Lung (tissue), 13 donors: ENCODE data around the gene ATG14. TPM values are rescaled to one million over a fixed set of nuclear protein-coding genes. Genes with fewer than 3 reads are reported as not detected.

Experiments used
- ATAC-seq: fragments of 200-7000 bp; cut with Tn5 transposase; one replicate; pipeline ENCODE4 v1.9.1; 2020; ENCODE audit warnings: moderate number of reproducible peaks; ENCODE audit not compliant: insufficient read depth, low FRiP score
- DNase-seq, 3 donors: peaks; one replicate each; pipeline ENCODE4 v3.0.0-alpha.2; 2013 to 2017
- H3K27ac ChIP-seq, 2 donors: one replicate each; pipeline ENCODE4 v1.5.1; 2013; ENCODE audit warnings: mild to moderate bottlenecking in 2 of 2, moderate library complexity in 2 of 2, control low read depth in 1 of 2, inconsistent platforms in 1 of 2, low read depth in 1 of 2, low read length in 1 of 2
- H3K27me3 ChIP-seq, 3 donors: one replicate each; pipeline ENCODE4 v1.5.1; 2013; ENCODE audit warnings: low read length in 2 of 3; ENCODE audit not compliant: control insufficient read depth in 3 of 3, insufficient read depth in 3 of 3
- H3K36me3 ChIP-seq, 4 donors: one replicate each; pipeline ENCODE4 v1.5.1; 2013; ENCODE audit warnings: low read length in 4 of 4, mild to moderate bottlenecking in 1 of 4, moderate library complexity in 1 of 4; ENCODE audit not compliant: control insufficient read depth in 4 of 4, insufficient read depth in 4 of 4
- H3K4me1 ChIP-seq, 5 donors: one replicate each; pipeline ENCODE4 v1.5.1; 2013; ENCODE audit warnings: low read length in 5 of 5, mild to moderate bottlenecking in 2 of 5, moderate library complexity in 1 of 5; ENCODE audit not compliant: control insufficient read depth in 5 of 5, insufficient read depth in 5 of 5
- H3K4me3 ChIP-seq: one replicate; pipeline ENCODE4 v1.5.1; 2013; ENCODE audit warnings: mild to moderate bottlenecking, control low read depth, moderate library complexity
- H3K9ac ChIP-seq, 2 donors: one replicate each; pipeline ENCODE4 v1.5.1; 2013; ENCODE audit warnings: low read length in 2 of 2, control low read depth in 1 of 2; ENCODE audit not compliant: insufficient read depth in 1 of 2
- H3K9me3 ChIP-seq, 4 donors: one replicate each; pipeline ENCODE4 v1.5.1; 2013; ENCODE audit warnings: low read length in 3 of 4, mild to moderate bottlenecking in 1 of 4, moderate library complexity in 1 of 4; ENCODE audit not compliant: control insufficient read depth in 4 of 4, insufficient read depth in 3 of 4
- WGBS, 2 donors: extraction: QIAGEN DNeasy Blood & Tissue Kit; methylation state at CpG; one replicate each; pipeline ENCODE4 v1.1.7; 2013; 5-methylcytosine and 5-hydroxymethylcytosine counted together
- polyA plus RNA-seq, 2 donors: library from polyadenylated mRNA; stranded (reverse); fragments of 200-250 nt; gene quantifications; one replicate each; pipeline ENCODE4 v1.2.1, GENCODE V29; 2013
- small RNA-seq: library from RNA; depleted of rRNA; stranded (forward); fragments of <200 nt; gene quantifications from one replicate; pipeline ENCODE3, GENCODE V24; 2014; ENCODE audit warnings: low replicate concordance
- total RNA-seq, 2 donors: library from RNA; depleted of rRNA in 1 of 2; stranded (reverse); fragments of >200 nt in 1 of 2; gene quantifications; one replicate each; pipeline ENCODE4 v1.2.1, GENCODE V29; 2014 to 2021
- TF ChIP-seq, protein P1 (sequence below): IDR thresholded peaks from 2 replicates; pipeline ENCODE4 v1.5.1; 2012; ENCODE audit warnings: mild to moderate bottlenecking; ENCODE audit errors: control extremely low read depth, extremely low read depth
- donor health status: control.
- donor health status: control.
- donor health status: Bipolar disorder and iron deficiency.
- donor health status: healthy.
- donor health status: DM: yes; HTN: yes; CAD: no.

ATG14 gene
- total and polyA plus RNA-seq, 4 donors, result 3.4 to 19.0 (median 7.0) TPM

GRCh38 chr14:55318694-55319093, 92.9 kb downstream of the ATG14 start:
- Histone ChIP-seq H3K4me3 (no peak overlapping the region), H3K27ac (no peak overlapping the region), H3K9me3 (peaks cover 0 to 2% (median 0%) of the 10 kb centered on the region in 4 donors), H3K9ac (no peak overlapping the region), H3K36me3 (peaks cover 0 to 11% (median 3%) of the 10 kb centered on the region in 4 donors), H3K4me1 (peaks cover 0 to 10% (median 0%) of the 10 kb centered on the region in 5 donors), H3K27me3 (no peaks in the 10 kb centered on the region)
- TF ChIP-seq, protein P1, sequence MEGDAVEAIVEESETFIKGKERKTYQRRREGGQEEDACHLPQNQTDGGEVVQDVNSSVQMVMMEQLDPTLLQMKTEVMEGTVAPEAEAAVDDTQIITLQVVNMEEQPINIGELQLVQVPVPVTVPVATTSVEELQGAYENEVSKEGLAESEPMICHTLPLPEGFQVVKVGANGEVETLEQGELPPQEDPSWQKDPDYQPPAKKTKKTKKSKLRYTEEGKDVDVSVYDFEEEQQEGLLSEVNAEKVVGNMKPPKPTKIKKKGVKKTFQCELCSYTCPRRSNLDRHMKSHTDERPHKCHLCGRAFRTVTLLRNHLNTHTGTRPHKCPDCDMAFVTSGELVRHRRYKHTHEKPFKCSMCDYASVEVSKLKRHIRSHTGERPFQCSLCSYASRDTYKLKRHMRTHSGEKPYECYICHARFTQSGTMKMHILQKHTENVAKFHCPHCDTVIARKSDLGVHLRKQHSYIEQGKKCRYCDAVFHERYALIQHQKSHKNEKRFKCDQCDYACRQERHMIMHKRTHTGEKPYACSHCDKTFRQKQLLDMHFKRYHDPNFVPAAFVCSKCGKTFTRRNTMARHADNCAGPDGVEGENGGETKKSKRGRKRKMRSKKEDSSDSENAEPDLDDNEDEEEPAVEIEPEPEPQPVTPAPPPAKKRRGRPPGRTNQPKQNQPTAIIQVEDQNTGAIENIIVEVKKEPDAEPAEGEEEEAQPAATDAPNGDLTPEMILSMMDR, result no peak
- 98 to 100% methylated on average over 1 of the region's 1 CpG for WGBS, 2 donors
- no peak for ATAC-seq
- DNase-seq, result no peak

DNA sequence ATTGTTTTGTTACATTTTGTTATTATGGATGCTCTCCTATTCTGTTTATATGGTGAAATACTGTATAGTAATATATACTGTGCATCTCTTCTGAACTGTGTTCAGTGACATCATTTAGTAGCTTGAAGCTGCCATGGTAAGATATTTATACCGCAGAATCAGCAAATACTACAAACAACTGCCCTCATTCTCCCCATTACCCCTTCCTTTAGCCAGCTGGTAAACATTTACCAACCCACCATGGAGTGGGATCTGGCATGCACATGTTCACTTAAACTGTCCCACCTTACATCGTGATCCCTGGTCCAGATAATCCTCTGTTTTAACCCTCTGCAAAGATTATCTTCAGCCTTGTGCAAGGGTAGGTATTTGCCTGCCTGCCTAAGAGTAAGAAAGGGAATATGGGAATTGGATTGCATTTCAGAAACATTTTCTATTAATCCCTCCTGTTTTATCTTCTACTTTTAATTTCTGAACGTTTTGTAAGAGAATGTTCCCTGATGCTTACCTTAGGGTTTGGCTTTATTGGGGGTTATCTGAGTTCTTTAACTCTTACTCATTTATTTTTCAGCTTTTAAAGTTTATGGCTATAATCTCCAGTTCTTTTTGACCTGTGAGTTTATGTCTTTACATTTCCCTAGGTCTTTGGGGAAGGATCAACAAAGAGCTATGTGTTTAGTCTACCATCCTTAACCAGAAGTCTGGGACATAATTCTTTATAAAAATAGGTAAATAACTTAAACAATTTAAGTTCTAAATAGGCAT, 93.9 kb downstream of the ATG14 start:
- Histone ChIP-seq H3K4me1 (peaks cover 0 to 10% (median 0%) of the 10 kb centered on the region in 5 donors), H3K4me3 (no peak overlapping the region), H3K9ac (no peak overlapping the region), H3K36me3 (peaks cover 0 to 15% (median 4%) of the 10 kb centered on the region in 4 donors), H3K27me3 (no peaks in the 10 kb centered on the region), H3K9me3 (no peaks in the 10 kb centered on the region), H3K27ac (no peak overlapping the region)
- TF ChIP-seq, protein P1, result no peak
- ATAC-seq, result no peak
- 74 to 79% methylated on average over 3 of the region's 3 CpGs for WGBS, 2 donors
- no peak for DNase-seq

GRCh38 chr14:55316564-55316963, 95.1 kb downstream of the ATG14 start:
- Histone ChIP-seq H3K36me3 (peaks cover 0 to 21% (median 4%) of the 10 kb centered on the region in 4 donors), H3K4me3 (no peak overlapping the region), H3K27ac (no peak overlapping the region), H3K9me3 (peaks cover 0 to 7% (median 3%) of the 10 kb centered on the region in 4 donors), H3K9ac (no peak overlapping the region), H3K27me3 (no peaks in the 10 kb centered on the region), H3K4me1 (peaks cover 0 to 10% (median 0%) of the 10 kb centered on the region in 5 donors)
- 87 to 97% methylated on average over 4 of the region's 4 CpGs for WGBS, 2 donors
- DNase-seq (no peak), ATAC-seq (no peak)
- TF ChIP-seq, protein P1, result no peak

Small RNAs within 50 kb of the gene (small RNA-seq; reads per million reads assigned to genes)
- not detected for gene AL356801.1

Other genes with a start within 250 kb of the ATG14 start
- gene DLGAP5, start 220.2 kb downstream of the ATG14 start, total RNA-seq, result 1 to 10 TPM in 1 of 2 donors, under 1 TPM in 1; 0.34 to 5.0 TPM
- gene DLGAP5, start 220.2 kb downstream of the ATG14 start, polyA plus RNA-seq, result under 1 TPM; 0.37 to 0.89 TPM
- 10 to 100 TPM; 28.1 to 59.4 TPM for gene FBXO34, start 140.4 kb downstream of the ATG14 start, total RNA-seq
- 10 to 100 TPM; 14.0 to 16.3 TPM for gene FBXO34, start 140.4 kb downstream of the ATG14 start, polyA plus RNA-seq
- not detected for gene TBPL2, start 28.8 kb upstream of the ATG14 start, total RNA-seq
- gene TBPL2, start 28.8 kb upstream of the ATG14 start, polyA plus RNA-seq, result not detected
- 100 to 1,000 TPM in 1 of 2 donors, 10 to 100 TPM in 1; 92.1 to 152 TPM for gene KTN1, start 168.4 kb upstream of the ATG14 start, total RNA-seq
- gene KTN1, start 168.4 kb upstream of the ATG14 start, polyA plus RNA-seq, result 10 to 100 TPM; 57.1 to 68.9 TPM